ENCODE measurements around the gene DHRS12. TPM values are rescaled to one million over a fixed set of nuclear protein-coding genes. Genes with fewer than 3 reads are reported as not detected.

Gene DHRS12
- total RNA-seq, 1 experiment from 2014 or later: 8.8 TPM

DNA sequence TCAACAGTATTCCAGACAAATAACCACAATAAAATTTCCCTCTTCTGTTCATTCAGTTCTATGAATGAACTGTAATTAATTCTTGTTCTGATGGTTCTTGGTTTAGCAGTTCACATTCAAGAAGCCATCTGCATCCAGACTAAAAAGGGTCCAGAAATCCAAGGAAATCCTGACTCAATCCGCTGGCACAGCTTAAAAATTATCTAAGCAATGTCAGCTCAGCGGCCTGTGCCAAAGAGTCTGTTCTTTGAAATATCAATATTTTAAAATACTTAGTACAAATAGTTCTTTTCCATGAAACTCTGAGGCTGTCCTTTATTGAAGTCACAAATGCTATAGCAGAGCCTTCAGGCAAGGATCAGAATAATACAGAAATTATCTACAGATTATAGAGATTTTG lies 57.2 kb downstream of the DHRS12 start:
- no peak overlapping the region for H3K4me3 Mint-ChIP-seq
- TF ChIP-seq CTCF (conservative IDR thresholded peaks at IDR 0.05): no peak
- Histone ChIP-seq H3K79me1 (ENCODE audit: insufficient read depth, low read depth, low read length, poor library complexity, severe bottlenecking) (no peaks in the 10 kb centered on the region), H4K91ac (ENCODE audit: insufficient read length, low read depth, low read length) (no peak overlapping the region), H3K27me3 (ENCODE audit: insufficient read depth, low read length) (no peaks in the 10 kb centered on the region), H2AFZ (ENCODE audit: low read length) (no peak overlapping the region), H3K23ac (ENCODE audit: insufficient read length, low read depth, low read length) (no peak overlapping the region), H2BK5ac (ENCODE audit: insufficient read length, low read length) (no peak overlapping the region), H3K9me3 (ENCODE audit: control insufficient read depth, low read depth, low read length) (peaks cover 8% of the 10 kb centered on the region), H2BK120ac (ENCODE audit: low read depth, low read length, poor library complexity, severe bottlenecking) (no peak overlapping the region), H4K20me1 (ENCODE audit: control insufficient read depth, insufficient read depth, insufficient read length) (no peaks in the 10 kb centered on the region), H3K4ac (ENCODE audit: low read depth, low read length) (no peak overlapping the region), H2BK20ac (ENCODE audit: low read depth, low read length, poor library complexity, severe bottlenecking) (no peak overlapping the region), H4K8ac (replicated peaks; ENCODE audit: insufficient read length, low read depth, low read length) (no peak overlapping the region), H2BK15ac (ENCODE audit: low read depth, low read length) (no peak overlapping the region), H3T11ph (ENCODE audit: low read length) (no peak overlapping the region), H3K18ac (ENCODE audit: insufficient read length, low read depth, low read length) (no peak overlapping the region), H3K4me2 (ENCODE audit: insufficient read depth, insufficient read length, low read length) (no peak overlapping the region), H3K79me2 (ENCODE audit: insufficient read depth, low read length) (no peaks in the 10 kb centered on the region), H3K4me1 (ENCODE audit: insufficient read depth, low read length) (no peaks in the 10 kb centered on the region), H3K23me2 (ENCODE audit: insufficient read length, low read depth, low read length, poor library complexity, severe bottlenecking) (no peaks in the 10 kb centered on the region), H3K14ac (ENCODE audit: insufficient read depth, low read length) (no peak overlapping the region), H2AK5ac (ENCODE audit: insufficient read length, low read length) (no peak overlapping the region), H2BK12ac (ENCODE audit: insufficient read length, low read depth, low read length) (no peak overlapping the region), H3K9ac (ENCODE audit: extremely low read depth, insufficient read length, low read length) (no peak overlapping the region), H3K27ac (ENCODE audit: insufficient read length, low read depth, low read length) (no peak overlapping the region), H3K56ac (ENCODE audit: insufficient read length, low read depth, low read length) (no peak overlapping the region), H4K5ac (ENCODE audit: insufficient read length, low read depth, low read length) (no peak overlapping the region)
- no CpG with 5 or more reads among the region's 2 CpGs for WGBS (ENCODE audit: extremely low coverage, insufficient read length, low lambda C conversion rate)
- DNase-seq: no peak
- H3K9me3 Mint-ChIP-seq: peaks cover 17 to 19% of the 10 kb centered on the region in 2 experiments; a peak in 4 of 5 replicates
- H3K36me3 Mint-ChIP-seq (ENCODE audit: insufficient read depth in 1 of 3, low read depth in 3 of 3): peaks cover 30 to 47% (median 32%) of the 10 kb centered on the region in 3 experiments
- no peak overlapping the region for H3K27ac Mint-ChIP-seq
- no peaks in the 10 kb centered on the region for H3K27me3 Mint-ChIP-seq (ENCODE audit: low read depth)
- no peaks in the 10 kb centered on the region for H3K4me1 Mint-ChIP-seq
